Stimulated activated CD4-positive, alpha-beta T cell treated with anti-CD3 and anti-CD28 coated beads, Interleukin-1b, Interleukin-23, amount 100 ng/mL, for 1 hour (primary cell): ENCODE results near the gene FGF22.
A peak's percentile ranks its signal among the peaks of the same experiment; 100 is the strongest.
"Not testable (repeated sequence)": the region's sequence is repeated elsewhere in the genome, so short reads cannot be mapped to it uniquely, and the experiment has no call there.

ENCODE experiments used
- DNase-seq, 2 donors: peaks; one replicate each; pipeline ENCODE4 v3.0.0-alpha.2; 2020; ENCODE audit warnings: low read depth in 2 of 2

Gene FGF22

DNA sequence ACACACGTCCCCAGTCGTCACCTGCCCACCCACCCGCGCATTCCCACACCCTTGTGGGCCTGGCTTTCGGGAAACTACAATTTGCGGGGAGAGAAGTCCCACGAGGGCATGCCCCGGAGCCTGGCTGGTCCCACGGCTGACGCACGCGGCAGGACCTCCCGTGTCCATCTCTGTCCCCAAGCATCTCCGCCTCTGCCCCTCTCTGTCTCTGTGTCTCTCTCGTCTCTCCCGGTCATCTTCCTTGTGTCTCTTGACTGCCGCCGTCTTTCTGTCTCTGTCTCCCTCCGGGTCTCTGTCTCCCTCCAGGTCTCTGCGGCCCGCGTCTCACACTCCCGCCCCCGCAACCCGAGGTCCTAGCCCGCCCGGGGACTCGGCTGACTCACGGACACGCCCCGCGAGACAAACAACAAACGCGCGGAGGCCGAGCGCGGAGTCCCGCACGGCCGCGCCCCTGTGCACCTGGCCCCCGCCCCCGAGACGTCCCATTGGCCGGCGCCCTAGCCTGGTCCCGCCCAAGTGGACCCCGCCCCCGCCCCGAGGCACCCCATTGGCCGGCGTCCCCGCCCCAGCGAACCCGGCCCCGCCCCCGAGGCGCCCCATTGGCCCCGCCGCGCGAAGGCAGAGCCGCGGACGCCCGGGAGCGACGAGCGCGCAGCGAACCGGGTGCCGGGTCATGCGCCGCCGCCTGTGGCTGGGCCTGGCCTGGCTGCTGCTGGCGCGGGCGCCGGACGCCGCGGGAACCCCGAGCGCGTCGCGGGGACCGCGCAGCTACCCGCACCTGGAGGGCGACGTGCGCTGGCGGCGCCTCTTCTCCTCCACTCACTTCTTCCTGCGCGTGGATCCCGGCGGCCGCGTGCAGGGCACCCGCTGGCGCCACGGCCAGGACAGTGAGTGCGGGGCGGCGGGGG lies at the start of gene FGF22:
Gene FGF22 (plus strand): TSS at position 627 of the 908 bp plus-strand sequence. CDS start 47 bp downstream, at position 674.
- peak; percentile 96 to 97 for DNase-seq

DNA sequence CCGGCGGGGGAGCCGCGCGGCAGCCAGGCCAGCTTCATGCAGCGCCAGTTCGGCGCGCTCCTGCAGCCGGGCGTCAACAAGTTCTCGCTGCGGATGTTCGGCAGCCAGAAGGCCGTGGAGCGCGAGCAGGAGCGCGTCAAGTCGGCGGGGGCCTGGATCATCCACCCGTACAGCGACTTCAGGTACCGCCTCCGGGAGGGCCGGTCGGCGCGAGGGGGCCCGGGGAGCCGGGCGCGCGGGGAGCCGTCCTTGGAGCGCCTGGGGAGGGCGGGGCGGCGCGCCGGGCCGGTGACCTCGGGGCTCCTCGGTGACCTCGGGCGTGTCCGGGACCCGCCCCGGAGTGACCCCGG lies 49.3 kb upstream of the FGF22 start:
- DNase-seq: no peak

DNA sequence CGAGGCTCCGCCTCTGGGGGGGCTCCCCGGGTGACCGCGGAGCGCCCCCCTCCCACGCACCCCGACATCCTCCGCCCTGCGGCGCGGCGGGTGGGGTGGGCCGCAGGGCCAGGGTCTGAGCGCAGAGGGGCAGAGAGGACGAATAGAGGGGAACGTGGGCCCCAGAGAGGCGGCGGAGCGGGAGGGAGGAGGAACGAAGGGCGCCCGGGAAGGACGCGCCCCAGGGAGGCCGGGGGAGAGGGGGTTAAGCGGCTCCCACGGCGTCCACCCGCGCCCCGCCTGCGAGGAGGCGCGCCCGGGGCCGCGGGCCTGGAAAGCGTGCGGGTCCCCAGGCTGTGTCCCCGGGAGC lies 49.0 kb upstream of the FGF22 start:
- no peak for DNase-seq

DNA sequence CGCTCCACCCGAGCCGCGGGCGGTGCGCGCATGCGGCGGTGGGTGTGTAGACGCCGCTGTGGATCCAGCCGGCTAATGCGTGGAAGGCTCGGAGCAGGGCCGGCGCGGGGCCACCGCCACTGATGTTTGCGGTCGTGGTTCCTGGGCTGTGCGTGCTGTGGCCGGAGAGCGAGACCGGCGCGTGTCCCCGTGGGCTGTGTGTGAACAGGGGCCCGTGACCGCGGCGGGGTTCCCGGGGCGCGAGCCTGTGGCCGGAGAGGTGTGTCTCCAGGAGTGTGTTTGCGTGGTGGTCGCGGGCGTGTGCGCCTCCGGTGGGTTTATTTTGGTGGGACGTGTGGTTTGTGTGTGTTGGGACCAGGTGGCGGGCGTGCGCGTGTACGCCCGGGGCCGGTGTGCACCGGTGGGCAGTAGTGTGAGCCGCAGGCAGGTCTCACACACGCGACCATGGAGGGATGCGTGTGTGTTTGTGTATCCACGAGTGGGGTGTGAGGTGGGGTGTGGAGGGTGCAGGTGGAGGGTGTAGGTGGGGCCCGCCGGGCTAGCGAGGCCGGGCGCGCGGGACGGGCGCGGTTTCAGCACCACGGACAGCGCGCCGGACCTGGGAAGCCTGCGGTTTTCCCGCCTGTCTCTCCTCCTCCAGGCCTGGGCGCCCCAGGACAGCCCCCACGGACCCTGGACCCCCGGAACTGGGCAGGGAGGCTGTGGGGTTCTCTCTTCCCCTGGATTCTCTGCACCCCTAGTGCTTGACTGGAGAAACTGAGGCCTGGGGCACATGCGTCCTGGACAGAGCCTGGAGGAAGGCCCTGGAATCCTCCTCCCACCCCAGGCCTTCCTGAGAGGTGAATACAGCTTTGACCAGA lies 48.4 kb upstream of the FGF22 start:
- DNase-seq: no peak

DNA sequence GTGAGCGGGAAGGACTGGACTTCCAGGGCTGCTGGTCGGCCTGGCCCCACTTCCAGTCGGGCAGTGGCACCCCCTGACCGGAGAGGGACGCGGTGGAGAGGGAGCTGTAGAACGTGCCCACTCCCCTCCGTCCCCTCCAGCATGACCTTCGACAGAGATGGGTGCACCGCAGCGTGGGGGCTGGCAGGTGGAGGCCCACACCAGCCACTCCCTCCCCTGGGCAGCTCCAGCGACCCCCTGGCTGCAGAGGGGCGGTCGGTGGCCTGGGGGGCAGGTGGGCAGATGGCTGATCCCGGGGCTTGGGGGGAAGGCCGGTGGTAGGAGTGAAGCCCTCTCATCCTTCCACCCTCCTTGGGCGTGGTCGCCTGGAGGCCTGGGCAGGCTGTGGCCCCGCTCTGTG lies 47.6 kb upstream of the FGF22 start:
- no peak for DNase-seq

DNA sequence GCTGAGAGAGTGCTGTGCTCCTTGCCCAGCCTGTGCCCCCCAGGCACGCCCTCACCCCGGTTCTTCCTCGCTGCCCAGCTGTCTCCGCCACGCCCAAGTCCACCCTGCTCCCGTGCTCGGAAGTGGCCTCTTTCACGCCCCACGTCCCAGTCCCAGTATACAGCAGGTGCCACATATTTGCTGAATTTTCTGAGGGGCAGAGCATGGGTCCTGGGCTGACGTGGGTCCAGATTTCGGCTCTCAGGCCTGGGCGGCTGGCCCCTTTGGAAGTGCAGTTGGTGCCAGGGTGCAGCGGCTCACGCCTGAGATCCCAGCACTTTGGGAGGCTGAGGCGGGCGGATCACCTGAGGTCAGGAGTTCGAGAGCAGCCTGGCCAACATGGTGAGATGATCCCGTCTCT lies 46.6 kb upstream of the FGF22 start:
- DNase-seq: no peak

DNA sequence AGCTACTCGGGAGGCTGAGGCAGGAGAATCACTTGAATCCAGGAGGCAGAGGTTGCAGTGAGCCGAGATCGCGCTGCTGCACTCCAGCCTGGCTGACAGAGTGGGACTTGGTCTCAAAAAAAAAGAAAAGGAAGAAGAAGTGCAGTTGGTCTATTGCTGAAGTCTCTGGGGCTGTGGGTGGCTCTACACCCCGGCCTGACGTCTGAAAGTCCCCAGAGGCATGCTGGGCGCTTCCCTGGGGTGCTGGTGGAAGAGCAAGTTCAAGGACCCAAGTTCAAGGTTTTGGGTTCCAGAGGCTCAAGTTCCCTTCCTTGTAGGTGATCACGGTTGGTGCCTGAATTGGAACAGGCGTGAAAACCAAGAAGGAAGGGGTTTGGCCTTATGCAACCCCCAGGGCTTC lies 46.2 kb upstream of the FGF22 start:
- no peak for DNase-seq

DNA sequence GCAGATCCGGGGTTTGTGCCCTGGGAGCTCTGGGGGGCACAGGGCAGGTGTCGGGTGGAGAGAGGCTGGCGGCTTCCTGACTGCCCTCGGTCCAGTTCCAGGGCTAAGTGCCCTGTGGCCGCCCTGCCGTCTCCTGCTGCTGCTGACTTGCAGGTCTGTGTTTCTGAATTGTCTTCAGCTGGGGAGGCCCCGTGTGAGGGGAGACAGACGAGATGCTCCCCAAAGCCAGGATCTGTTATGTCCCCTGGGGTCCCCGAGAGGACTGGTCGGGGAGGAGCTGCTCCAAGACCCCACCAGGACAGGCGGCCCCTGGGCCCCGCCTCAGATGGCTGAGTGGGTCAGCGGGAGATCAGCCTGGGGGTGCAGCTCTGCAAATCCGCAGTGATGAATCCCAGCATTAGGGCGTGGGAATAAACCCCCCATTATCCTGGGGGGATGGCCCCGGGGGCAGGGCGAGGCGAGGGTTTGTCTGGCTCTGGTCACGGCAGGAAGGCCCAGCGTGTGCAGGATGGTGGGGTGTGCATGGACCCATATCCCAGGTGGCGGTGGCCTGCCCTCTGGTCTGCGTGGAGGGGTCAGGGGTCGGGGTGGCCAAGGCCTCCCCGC lies 45.3 kb upstream of the FGF22 start:
- no peak for DNase-seq

DNA sequence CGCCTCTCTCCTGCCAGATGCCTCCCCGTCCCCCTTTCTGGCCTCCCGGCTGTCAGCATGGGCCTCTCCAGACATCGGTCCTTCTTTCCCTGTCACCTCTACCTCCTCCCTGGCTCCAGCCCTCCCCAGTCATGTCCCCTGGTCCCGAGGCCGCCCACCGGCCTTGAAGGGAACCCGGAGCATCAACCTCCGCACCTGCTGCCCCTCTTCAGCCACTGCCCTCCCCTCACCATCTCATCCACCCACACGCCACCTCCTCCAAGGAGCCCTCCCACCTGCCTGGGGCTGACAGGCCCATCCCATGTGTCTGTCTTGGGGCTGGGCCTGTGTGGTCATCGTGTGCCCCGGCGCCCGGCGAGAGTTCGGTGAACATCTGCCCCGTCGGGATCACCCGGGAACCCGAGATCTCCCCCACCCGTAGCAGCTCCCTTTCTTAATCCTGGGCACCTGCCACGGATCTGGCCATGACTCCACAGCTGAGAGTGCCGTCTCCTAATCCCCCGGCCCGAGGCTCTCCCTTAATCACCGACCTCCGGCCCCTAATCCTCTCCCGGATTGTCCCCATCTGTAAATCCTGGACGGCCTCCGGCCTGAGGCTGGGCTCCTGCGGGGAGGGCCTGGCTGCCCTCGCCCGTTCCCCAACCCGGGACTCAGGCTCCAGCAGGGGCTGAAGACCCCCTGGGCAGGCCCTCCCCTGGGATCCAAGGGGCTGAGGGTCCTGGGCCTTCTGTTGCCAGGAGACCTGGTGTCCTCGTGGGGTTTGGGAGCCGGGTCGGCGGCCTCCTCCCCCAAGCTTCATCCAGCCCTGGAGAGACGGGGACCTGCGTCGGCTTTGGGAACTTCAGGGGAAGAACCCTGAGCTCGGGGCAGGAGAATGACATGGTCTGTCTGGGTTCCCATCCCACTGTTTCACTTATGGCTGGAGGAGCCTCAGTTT lies 44.1 kb upstream of the FGF22 start:
- DNase-seq: no peak

DNA sequence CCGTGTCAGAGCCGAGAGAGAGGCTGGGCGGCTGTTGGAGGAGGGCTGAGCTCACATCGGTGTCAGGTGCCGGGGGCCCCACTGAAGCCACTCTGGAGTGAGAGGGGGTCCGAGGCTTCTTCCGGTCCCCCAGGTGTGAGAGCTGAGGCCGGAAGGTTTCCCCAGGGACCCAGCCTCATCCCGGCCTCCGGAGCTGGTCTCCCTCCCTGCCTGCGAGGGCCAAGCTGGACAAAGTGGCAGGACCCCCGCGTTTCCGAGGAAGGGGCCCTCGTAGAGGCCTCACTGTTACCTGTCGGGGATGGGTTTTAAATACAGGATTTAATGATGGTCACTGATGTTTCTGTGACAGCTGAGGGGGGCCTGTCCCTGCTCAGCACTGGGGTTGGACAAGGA lies 43.4 kb upstream of the FGF22 start:
- no peak for DNase-seq

DNA sequence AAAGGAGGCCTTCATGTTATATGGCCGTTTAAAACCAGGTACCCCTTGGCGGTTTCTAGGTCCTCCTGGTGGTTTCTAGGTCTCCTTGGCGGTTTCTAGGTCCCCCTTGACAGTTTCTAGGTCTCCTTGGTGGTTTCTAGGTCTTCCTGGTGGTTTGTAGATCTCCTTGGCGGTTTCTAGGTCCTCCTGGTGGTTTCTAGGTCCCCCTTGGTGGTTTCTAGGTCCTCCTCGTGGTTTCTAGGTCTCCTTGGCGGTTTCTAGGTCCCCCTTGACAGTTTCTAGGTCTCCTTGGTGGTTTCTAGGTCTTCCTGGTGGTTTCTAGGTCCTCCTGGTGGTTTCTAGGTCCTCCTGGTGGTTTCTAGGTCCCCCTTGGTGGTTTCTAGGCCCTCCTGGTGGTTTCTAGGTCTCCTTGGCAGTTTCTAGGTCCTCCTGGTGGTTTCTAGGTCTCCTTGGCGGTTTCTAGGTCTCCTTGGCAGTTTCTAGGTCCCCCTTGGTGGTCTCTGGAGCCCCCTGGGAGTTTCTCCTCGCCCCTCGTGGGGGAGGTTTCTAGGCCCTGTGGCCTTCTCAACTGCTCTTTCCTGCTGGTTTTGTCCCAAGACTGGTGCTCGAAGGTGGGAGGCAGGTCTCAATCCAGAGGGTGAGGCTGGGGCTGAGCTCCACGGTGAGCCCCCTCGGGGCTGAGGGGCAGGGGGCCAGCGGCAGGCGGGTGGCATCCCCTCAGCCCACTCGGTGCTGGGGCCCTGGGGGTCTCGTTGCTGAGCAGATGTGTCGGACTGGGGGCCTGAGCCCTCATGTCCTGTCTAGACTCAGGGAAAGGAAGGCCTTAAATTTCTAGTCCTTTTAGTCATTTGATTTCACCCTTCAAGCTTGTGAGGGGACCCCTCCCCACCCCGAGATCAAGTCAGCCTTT lies 42.0 kb upstream of the FGF22 start:
- DNase-seq: no peak

DNA sequence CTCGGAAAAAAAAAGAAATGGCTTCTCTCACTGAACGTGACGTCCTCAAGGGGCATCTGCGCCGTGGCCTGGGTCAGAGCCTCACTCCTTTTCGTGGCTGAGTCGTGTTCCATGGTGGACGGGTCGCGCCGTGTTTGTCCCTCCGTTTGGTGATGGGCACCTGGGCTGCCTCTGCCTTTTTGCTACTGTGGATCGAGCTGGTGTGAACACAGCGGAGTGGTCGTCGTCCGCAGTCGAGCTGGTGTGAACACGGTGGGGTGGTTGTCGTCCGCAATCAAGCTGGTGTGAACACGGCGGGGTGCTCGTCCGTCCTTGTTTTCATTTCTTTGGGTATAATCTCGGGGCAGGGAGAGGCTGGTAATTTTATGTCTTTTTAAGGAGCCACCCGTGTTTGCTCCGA lies 38.4 kb upstream of the FGF22 start:
- DNase-seq: no peak

DNA sequence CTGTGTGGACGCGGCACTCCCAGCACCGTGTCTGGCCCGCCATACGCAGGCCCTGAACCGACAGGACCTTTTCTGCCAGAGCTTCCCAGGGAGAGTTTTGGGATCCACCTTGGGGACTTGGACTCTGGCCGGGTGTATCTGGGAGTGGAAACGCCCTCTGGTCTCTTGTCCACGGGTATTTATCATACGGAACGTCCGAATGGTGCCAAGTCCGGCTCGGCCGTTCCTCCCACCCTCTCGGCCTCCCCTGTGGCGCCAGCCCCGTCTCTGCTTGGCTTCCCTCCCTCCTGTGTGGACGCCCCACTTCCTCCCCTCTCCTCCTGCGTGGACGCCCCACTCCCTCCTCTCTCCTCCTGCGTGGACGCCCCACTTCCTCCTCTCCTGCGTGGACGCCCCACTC lies 37.9 kb upstream of the FGF22 start:
- DNase-seq: no peak

DNA sequence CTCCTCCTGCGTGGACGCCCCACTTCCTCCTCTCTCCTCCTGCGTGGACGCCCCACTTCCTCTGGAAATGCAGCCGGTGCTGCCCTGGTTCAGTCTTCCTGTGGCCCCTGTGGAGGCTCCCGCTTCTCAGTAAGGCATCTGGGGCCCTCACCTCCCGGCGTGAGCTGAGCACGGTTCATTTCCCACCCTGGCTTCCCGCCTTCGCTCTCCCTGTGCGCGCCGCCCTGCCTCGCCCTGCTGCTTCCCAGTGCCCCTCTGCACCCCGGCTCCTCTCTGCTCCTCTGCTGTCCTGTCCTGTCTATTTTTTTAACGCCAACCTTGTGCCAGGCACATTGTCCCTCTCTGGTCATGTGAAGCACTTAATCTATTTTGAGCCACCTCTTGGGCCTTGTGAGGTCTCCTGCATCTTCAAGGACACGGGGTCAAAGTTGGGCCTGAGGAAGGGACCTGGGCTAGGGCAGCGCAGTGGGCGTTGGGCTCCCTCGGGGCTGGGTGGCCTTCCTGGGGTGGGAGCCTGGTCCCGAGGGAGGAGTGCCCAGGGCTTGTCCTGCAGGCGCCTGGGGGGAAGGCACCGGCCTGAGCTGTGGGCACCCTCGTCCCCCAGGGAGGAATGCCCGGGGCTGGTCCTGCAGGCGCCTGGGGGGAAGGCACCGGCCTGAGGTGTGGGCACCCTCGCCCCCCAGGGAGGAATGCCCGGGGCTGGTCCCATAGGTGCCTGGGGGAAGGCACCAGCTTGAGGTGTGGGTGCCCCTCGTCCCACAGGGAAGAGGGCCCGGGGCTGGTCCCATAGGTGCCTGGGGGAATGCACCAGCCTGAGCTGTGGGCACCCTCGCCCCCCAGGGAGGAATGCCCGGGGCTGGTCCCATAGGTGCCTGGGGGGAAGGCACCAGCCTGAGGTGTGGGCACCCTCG lies 37.0 kb upstream of the FGF22 start:
- DNase-seq: no peak

DNA sequence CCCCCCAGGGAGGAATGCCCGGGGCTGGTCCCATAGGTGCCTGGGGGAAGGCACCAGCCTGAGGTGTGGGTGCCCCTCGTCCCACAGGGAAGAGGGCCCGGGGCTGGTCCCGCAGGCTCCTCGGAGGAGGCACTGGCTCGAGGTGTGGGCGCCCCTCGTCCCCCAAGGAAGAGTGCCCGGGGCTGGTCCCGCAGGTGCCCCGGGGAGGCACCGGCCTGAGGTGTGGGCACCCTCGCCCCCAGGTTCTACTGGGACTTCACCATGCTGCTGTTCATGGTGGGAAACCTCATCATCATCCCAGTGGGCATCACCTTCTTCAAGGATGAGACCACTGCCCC lies 36.4 kb upstream of the FGF22 start:
- not testable (repeated sequence) for DNase-seq

DNA sequence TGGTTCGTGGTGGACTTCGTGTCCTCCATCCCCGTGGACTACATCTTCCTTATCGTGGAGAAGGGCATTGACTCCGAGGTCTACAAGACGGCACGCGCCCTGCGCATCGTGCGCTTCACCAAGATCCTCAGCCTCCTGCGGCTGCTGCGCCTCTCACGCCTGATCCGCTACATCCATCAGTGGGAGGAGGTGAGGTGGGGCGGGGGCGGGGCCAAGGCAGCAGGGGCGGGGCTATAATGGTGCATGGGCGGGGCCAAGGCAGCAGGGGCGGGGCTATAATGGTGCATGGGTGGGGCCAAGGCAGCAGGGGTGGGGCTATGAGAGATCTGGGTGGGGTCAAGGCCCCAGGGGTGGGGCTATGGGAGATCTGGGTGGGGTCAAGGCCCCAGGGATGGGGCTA lies 35.9 kb upstream of the FGF22 start:
- not testable (repeated sequence) for DNase-seq

DNA sequence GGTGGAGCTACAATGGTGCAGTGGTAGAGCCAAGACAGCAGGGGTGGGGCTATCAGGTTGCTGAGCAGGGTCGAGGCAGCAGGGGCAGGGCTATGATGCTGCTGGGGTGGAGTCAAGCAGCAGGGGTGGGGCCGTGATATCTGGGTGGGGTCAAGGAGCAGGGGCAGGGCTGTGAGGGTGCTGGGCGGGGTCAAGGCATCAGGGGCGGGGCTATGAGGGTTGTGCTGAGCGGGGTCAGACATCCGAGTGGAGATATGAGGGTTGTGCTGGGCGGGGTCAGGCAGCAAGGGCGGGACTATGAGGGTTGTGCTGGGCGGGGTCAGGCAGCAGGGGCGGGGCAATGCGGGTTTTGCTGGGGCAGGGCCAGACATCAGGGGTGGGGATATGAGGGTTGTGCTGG lies 35.3 kb upstream of the FGF22 start:
- DNase-seq: no peak

DNA sequence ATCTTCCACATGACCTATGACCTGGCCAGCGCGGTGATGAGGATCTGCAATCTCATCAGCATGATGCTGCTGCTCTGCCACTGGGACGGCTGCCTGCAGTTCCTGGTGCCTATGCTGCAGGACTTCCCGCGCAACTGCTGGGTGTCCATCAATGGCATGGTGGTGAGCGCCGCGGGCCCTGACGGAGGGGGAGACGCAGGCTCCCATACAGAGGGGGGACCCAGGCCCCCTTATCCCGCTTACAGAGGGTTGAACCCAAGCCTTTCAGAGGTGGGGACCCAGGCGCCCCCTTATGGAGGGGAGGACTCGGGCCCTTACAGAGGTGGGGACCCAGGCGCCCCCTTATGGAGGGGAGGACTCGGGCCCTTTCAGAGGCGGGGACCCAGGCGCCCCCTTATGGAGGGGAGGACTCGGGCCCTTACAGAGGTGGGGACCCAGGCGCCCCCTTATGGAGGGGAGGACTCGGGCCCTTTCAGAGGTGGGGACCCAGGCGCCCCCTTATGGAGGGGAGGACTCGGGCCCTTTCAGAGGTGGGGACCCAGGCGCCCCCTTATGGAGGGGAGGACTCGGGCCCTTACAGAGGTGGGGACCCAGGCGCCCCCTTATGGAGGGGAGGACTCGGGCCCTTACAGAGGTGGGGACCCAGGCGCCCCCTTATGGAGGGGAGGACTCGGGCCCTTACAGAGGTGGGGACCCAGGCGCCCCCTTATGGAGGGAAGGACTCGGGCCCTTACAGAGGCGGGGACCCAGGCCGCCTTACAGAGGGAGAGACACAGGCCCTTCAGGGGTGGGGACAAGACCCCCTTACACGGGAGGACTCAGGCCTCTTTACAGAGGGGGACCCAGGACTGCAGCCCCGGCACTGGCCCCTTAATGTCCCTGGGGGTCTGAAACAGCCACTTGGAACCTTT lies 34.4 kb upstream of the FGF22 start:
- not testable (repeated sequence) for DNase-seq
